Activated naive CD8-positive, alpha-beta T cell treated with anti-CD3 and anti-CD28 coated beads, Interleukin-2, amount 10 ng/mL, durations not matched to agents 7 days and 5 days (primary cell): ENCODE measurements around the gene ARSI. TPM values are rescaled to one million over a fixed set of nuclear protein-coding genes. Genes with fewer than 3 reads are reported as not detected.
"Not testable (repeated sequence)": the region's sequence is repeated elsewhere in the genome, so short reads cannot be mapped to it uniquely, and the experiment has no call there.

Experiments
- ATAC-seq: fragments of 150-1000 bp; cut with Tn5 transposase; one replicate; pipeline ENCODE4 v1.10.0; 2021; ENCODE audit warnings: low read depth, moderate library complexity
- POLR2A ChIA-PET: fragments of 350-600 bp; sonication (Branson Sonifier 250); formaldehyde crosslinking; loops from one replicate; lab custom pipeline; 2021; ENCODE audit warnings: antibody characterized with exemption; lab: Charles Lee
- DNase-seq: peaks from one replicate; pipeline ENCODE4 v3.0.0; 2021
- H3K27ac Mint-ChIP-seq: one replicate; pipeline ENCODE4 v1.8.0; 2022; ENCODE audit warnings: mild to moderate bottlenecking, mixed read lengths
- H3K27me3 Mint-ChIP-seq: one replicate; pipeline ENCODE4 v1.8.0; 2022; ENCODE audit warnings: mild to moderate bottlenecking, moderate library complexity, mixed read lengths
- H3K36me3 Mint-ChIP-seq: one replicate; pipeline ENCODE4 v1.8.0; 2021; ENCODE audit warnings: mild to moderate bottlenecking, mixed read lengths
- H3K4me1 Mint-ChIP-seq: one replicate; pipeline ENCODE4 v1.8.0; 2021; ENCODE audit warnings: mixed read lengths
- H3K4me3 Mint-ChIP-seq: one replicate; pipeline ENCODE4 v1.8.0; 2022; ENCODE audit warnings: mild to moderate bottlenecking, moderate library complexity, mixed read lengths
- H3K9me3 Mint-ChIP-seq: one replicate; pipeline ENCODE4 v1.8.0; 2021; ENCODE audit warnings: mixed read lengths
- total RNA-seq, 2 experiments: library from RNA; stranded (reverse); gene quantifications; one replicate each; pipeline ENCODE4 v1.2.3, GENCODE V29; 2021

The ARSI gene
- total RNA-seq, 2 experiments from 2014 or later, result not detected

- peaks cover 2% of the 10 kb centered on the region for H3K4me1 Mint-ChIP-seq
- H3K27me3 Mint-ChIP-seq, result no peaks in the 10 kb centered on the region
- H3K27ac Mint-ChIP-seq, result no peak overlapping the region
- DNase-seq (no peak), ATAC-seq (no peak)
- POLR2A ChIA-PET, result no interaction called here
- no peak overlapping the region for H3K4me3 Mint-ChIP-seq
- no peaks in the 10 kb centered on the region for H3K36me3 Mint-ChIP-seq
- H3K9me3 Mint-ChIP-seq, result no peaks in the 10 kb centered on the region
Measured at GRCh38 chr5:150256410-150257064, 46.2 kb downstream of the ARSI start.

- ATAC-seq, result no peak
- no peaks in the 10 kb centered on the region for H3K9me3 Mint-ChIP-seq
- H3K27me3 Mint-ChIP-seq, result no peaks in the 10 kb centered on the region
- POLR2A ChIA-PET, result no interaction called here
- H3K4me1 Mint-ChIP-seq, result peaks cover 2% of the 10 kb centered on the region
- no peaks in the 10 kb centered on the region for H3K36me3 Mint-ChIP-seq
- no peak for DNase-seq
- H3K4me3 Mint-ChIP-seq, result no peak overlapping the region
- H3K27ac Mint-ChIP-seq, result no peak overlapping the region
Measured at GRCh38 chr5:150255659-150256409, 46.9 kb downstream of the ARSI start.

GRCh38 chr5:150254774-150255173, 47.9 kb downstream of the ARSI start:
- peaks cover 2% of the 10 kb centered on the region for H3K4me1 Mint-ChIP-seq
- POLR2A ChIA-PET, result no interaction called here
- no peaks in the 10 kb centered on the region for H3K36me3 Mint-ChIP-seq
- ATAC-seq, result no peak
- DNase-seq, result no peak
- no peak overlapping the region for H3K4me3 Mint-ChIP-seq
- H3K9me3 Mint-ChIP-seq, result no peaks in the 10 kb centered on the region
- no peak overlapping the region for H3K27ac Mint-ChIP-seq
- no peaks in the 10 kb centered on the region for H3K27me3 Mint-ChIP-seq

GRCh38 chr5:150254363-150254762, 48.3 kb downstream of the ARSI start:
- ATAC-seq, result no peak
- H3K4me3 Mint-ChIP-seq, result no peak overlapping the region
- H3K27me3 Mint-ChIP-seq, result no peaks in the 10 kb centered on the region
- peaks cover 2% of the 10 kb centered on the region for H3K4me1 Mint-ChIP-seq
- no peaks in the 10 kb centered on the region for H3K9me3 Mint-ChIP-seq
- no peak for DNase-seq
- POLR2A ChIA-PET, result no interaction called here
- H3K36me3 Mint-ChIP-seq, result no peaks in the 10 kb centered on the region
- H3K27ac Mint-ChIP-seq, result no peak overlapping the region

- H3K4me1 Mint-ChIP-seq, result peaks cover 2% of the 10 kb centered on the region
- POLR2A ChIA-PET, result no interaction called here
- H3K27ac Mint-ChIP-seq, result peak overlapping the region; percentile 30
- no peaks in the 10 kb centered on the region for H3K36me3 Mint-ChIP-seq
- H3K27me3 Mint-ChIP-seq, result no peaks in the 10 kb centered on the region
- DNase-seq, result no peak
- no peaks in the 10 kb centered on the region for H3K9me3 Mint-ChIP-seq
- no peak for ATAC-seq
- H3K4me3 Mint-ChIP-seq, result no peak overlapping the region
Measured at GRCh38 chr5:150253416-150254208, 49.1 kb downstream of the ARSI start.

DNA sequence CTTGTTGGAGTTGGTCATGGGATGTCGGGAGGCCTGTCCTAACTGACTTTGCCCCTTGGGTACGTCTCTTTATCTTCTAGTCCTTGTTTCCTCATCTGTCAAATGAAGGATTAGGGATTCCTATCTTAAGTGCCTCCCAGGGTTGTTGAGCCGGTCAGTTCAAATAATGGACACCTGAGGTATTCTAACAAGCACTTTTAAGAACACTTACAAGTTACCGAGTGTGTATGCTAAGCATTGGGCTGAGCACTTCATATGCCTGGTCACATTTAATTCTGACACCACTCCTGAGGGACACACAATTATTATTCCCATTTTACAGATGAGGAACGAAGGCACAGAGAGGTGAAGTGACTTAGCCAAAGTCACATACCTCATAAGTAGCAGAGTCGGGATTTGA, 50.2 kb downstream of the ARSI start:
- ATAC-seq (no peak), DNase-seq (no peak)
- Mint-ChIP-seq H3K9me3 (no peaks in the 10 kb centered on the region), H3K27ac (no peak overlapping the region), H3K36me3 (no peaks in the 10 kb centered on the region), H3K4me1 (peaks cover 2% of the 10 kb centered on the region), H3K27me3 (no peaks in the 10 kb centered on the region), H3K4me3 (no peak overlapping the region)
- POLR2A ChIA-PET, result no interaction called here

DNA sequence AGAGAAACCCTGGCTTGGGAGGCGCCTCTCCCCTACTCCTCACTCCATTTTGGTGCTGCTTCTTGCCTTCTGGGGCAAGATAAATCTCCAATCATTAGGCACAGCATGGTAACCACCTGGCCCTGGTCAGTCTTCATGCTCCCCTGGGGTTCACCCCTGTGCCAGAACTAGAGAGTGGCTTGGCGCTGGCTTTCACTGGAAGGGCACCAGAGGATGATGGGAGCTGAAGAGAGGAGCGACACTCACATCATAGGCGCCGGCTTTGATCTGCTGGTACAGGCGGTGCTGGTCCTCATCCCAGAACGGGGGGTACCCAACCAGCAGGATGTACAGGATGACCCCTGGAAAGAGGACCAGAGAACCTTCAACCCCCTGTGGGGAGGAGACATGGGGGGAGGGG, 51.2 kb downstream of the ARSI start:
- H3K36me3 Mint-ChIP-seq, result no peaks in the 10 kb centered on the region
- no peaks in the 10 kb centered on the region for H3K27me3 Mint-ChIP-seq
- no peak overlapping the region for H3K27ac Mint-ChIP-seq
- POLR2A ChIA-PET, result interaction anchor here (0.6 kb wide), 1 partner anchor 182 kb away, joined by 4 read pairs; no protein-coding TSS in a partner anchor
- ATAC-seq, result no peak
- no peak for DNase-seq
- peaks cover 2% of the 10 kb centered on the region for H3K4me1 Mint-ChIP-seq
- no peak overlapping the region for H3K4me3 Mint-ChIP-seq
- no peaks in the 10 kb centered on the region for H3K9me3 Mint-ChIP-seq

DNA sequence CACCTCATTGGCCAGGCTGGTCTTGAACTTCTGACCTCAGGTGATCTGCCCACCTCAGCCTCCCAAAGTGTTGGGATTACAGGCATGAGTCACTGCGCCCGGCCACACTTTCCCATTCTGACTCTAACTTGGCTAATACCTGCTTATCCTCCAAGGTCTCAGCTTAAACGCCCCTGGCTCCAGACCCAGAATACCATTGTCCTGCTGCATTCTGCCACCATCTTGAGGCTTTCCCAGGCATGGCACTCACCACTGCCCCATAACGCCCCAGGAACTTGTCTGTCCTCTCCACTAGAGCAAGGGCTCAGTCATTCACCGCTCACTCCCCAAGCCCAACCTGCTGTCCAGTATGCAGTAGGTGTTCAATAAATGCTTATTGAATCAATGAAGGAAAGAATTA, 53.0 kb downstream of the ARSI start:
- Mint-ChIP-seq H3K4me1 (peaks cover 2% of the 10 kb centered on the region), H3K4me3 (no peak overlapping the region), H3K36me3 (no peaks in the 10 kb centered on the region), H3K27me3 (no peaks in the 10 kb centered on the region), H3K27ac (no peak overlapping the region), H3K9me3 (no peaks in the 10 kb centered on the region)
- ATAC-seq (no peak), DNase-seq (no peak)
- POLR2A ChIA-PET, result interaction anchor here (0.7 kb wide), 1 partner anchor 28 kb away, joined by 3 read pairs; no protein-coding TSS in a partner anchor

DNA sequence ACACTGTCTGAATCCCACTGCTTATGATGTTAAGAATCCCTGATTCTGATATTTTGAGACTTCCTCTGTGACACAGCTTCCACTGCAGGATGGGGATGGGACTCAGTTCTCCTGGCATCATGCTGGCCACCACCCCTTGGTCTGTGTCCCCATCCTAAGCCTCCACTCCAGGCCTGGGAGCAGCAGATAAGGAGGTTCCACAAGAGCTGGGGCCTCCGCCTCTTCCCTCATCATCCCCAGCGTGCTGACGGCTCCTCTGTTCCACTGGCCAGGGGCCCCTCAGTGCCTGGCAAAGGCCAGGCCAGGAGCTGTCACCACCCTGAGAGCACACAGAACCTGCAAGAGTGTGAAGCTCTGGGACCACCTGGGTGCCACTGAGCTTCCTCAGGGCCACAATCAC, 53.8 kb downstream of the ARSI start:
- POLR2A ChIA-PET, result no interaction called here
- Mint-ChIP-seq H3K27me3 (peaks cover 2% of the 10 kb centered on the region), H3K4me1 (peaks cover 2% of the 10 kb centered on the region), H3K4me3 (no peak overlapping the region), H3K27ac (no peak overlapping the region), H3K36me3 (no peaks in the 10 kb centered on the region), H3K9me3 (no peaks in the 10 kb centered on the region)
- ATAC-seq (no peak), DNase-seq (no peak)

GRCh38 chr5:150248493-150248892, 54.2 kb downstream of the ARSI start:
- H3K27ac Mint-ChIP-seq, ATAC-seq, DNase-seq, POLR2A ChIA-PET, H3K4me1 Mint-ChIP-seq, H3K27me3 Mint-ChIP-seq, H3K36me3 Mint-ChIP-seq, H3K4me3 Mint-ChIP-seq, H3K9me3 Mint-ChIP-seq: not testable (repeated sequence)

- no peaks in the 10 kb centered on the region for H3K36me3 Mint-ChIP-seq
- peaks cover 2% of the 10 kb centered on the region for H3K27me3 Mint-ChIP-seq
- POLR2A ChIA-PET, result no interaction called here
- H3K9me3 Mint-ChIP-seq, result no peaks in the 10 kb centered on the region
- H3K4me3 Mint-ChIP-seq, result no peak overlapping the region
- ATAC-seq (no peak), DNase-seq (no peak)
- H3K27ac Mint-ChIP-seq, result no peak overlapping the region
- no peaks in the 10 kb centered on the region for H3K4me1 Mint-ChIP-seq
Measured at GRCh38 chr5:150247726-150248125, 55.0 kb downstream of the ARSI start.

- H3K27ac Mint-ChIP-seq, result no peak overlapping the region
- ATAC-seq, result no peak
- no peak overlapping the region for H3K4me3 Mint-ChIP-seq
- no peaks in the 10 kb centered on the region for H3K36me3 Mint-ChIP-seq
- H3K27me3 Mint-ChIP-seq, result peaks cover 2% of the 10 kb centered on the region
- POLR2A ChIA-PET, result no interaction called here
- no peaks in the 10 kb centered on the region for H3K4me1 Mint-ChIP-seq
- H3K9me3 Mint-ChIP-seq, result no peaks in the 10 kb centered on the region
- DNase-seq, result no peak
Measured at GRCh38 chr5:150246835-150247234, 55.9 kb downstream of the ARSI start.

DNA sequence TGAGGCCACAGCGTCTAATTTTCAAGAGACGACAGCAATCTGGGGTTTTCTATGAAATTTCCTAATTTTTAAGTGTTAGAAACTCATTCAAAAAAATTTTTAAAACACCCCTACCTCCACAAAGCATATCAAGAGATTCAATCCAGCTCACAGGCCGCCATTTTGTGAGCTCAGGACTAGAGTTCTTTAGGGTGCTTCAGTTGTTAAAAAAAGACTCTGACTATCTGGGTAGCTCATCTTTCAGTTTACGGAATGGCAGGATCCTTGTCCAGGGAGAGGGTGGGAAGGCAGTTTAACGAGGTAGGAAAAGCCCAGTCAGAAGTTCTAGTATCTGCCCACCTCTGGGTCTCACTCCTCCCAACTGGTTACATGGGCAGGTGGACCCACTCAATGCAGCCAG, 56.3 kb downstream of the ARSI start:
- no peaks in the 10 kb centered on the region for H3K4me1 Mint-ChIP-seq
- H3K36me3 Mint-ChIP-seq, result no peaks in the 10 kb centered on the region
- H3K27ac Mint-ChIP-seq, result no peak overlapping the region
- H3K9me3 Mint-ChIP-seq, result no peaks in the 10 kb centered on the region
- peaks cover 2% of the 10 kb centered on the region for H3K27me3 Mint-ChIP-seq
- DNase-seq (no peak), ATAC-seq (no peak)
- no peak overlapping the region for H3K4me3 Mint-ChIP-seq
- POLR2A ChIA-PET, result no interaction called here
